HG02642 (cell line): Measurements from ENCODE around the gene IRAK3.
"Not testable (repeated sequence)": the region's sequence is repeated elsewhere in the genome, so short reads cannot be mapped to it uniquely, and the experiment has no call there.

ENCODE experiments used
- ATAC-seq: cut with Tn5 transposase; IDR thresholded peaks from one replicate; pipeline ENCODE4 v1.9.1; 2021; ENCODE audit warnings: mild to moderate bottlenecking; ENCODE audit not compliant: unreplicated experiment, poor library complexity

IRAK3 gene

DNA sequence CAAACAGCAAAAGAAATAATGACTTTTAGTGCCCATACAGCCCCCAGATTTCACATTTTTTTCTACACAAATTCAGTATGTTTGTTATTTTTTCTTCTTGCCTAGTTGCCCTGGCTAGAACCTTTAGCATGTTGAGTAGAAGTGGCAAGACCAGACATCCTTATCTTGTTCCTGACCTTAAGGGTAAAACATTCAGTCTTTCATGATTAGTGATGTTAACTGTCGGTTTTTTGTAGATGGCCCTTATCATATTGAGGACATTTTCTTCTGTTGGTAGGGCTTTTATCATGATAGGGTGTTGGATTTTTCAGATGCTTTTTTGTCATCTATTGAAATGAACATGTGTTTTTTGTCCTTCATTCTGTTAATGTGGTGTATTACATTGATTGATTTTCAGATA lies 17.1 kb downstream of the IRAK3 start:
- no peak for ATAC-seq

- no peak for ATAC-seq
These were observed 21.8 kb downstream of the IRAK3 start for GRCh38 chr12:66210840-66211239.

- not testable (repeated sequence) for ATAC-seq
These were observed 22.6 kb downstream of the IRAK3 start for GRCh38 chr12:66211573-66211972.

GRCh38 chr12:66213011-66213410 lies 24.0 kb downstream of the IRAK3 start:
- not testable (repeated sequence) for ATAC-seq

GRCh38 chr12:66217342-66217917 lies 28.4 kb downstream of the IRAK3 start:
- ATAC-seq, result no peak

DNA sequence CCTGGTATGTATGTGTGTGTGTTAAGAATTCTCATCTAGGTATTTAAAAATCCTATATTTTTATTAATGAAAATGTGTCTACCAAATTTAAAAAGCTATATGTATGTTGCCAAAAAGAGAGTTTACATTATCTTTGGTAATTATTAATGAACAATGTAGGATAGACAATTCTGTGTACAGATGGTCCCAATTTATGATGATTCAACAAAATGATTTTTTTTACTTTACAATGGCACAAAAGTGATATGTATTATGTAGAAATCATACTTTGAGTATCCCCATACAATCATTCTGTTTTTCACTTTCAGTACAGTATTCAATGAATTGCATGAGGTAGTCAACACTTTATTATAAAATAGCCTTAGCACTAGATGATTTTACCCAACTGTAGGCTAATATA lies 39.4 kb downstream of the IRAK3 start:
- no peak for ATAC-seq

DNA sequence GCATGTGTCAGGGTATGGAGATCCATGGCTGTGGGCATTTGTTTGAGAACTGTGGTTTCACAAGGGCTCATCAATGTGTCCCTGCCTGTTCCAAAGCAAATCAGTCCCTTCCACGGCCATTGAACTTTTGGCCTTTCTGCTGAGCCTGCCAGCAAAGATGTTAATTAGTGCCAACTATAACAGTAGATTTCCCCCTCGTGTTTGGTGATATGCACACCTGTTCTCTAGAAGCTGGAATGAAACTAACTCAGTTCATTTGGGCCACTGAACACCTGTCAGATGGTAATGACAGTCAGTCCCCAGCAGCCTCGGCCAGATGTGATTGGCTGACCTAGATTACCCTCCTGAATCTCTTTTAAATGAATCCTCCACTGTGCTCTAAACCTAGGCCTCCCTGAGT lies 43.2 kb downstream of the IRAK3 start:
- ATAC-seq, result peak; percentile 51

GRCh38 chr12:66234037-66234693 lies 45.2 kb downstream of the IRAK3 start:
- ATAC-seq, result peak; percentile 85

- peak; percentile 56 for ATAC-seq
These were observed 46.0 kb downstream of the IRAK3 start for GRCh38 chr12:66234773-66235625.

GRCh38 chr12:66235626-66236281 lies 46.7 kb downstream of the IRAK3 start:
- no peak for ATAC-seq

DNA sequence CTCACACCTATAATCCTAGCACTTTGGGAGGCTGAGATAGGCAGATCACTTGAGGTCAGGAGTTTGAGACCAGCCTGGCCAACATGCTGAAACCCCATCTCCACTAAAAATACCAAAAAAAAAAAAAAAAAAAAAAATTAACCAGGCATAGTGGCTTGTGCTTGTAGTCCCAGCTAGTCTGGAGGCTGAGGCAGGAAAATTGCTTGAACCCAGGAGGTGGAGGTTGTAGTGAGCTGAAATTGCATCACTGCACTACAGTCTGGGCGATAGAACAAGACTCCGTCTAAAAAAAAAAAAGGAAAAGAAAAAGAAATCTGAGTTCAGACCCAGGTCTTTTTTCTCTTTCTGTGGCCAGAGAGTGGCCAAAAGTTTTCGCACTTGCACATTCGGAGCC lies 47.3 kb downstream of the IRAK3 start:
- not testable (repeated sequence) for ATAC-seq

- no peak for ATAC-seq
These were observed 48.0 kb downstream of the IRAK3 start for GRCh38 chr12:66236969-66237368.

- ATAC-seq, result no peak
These were observed 48.6 kb downstream of the IRAK3 start for GRCh38 chr12:66237505-66238175.

DNA sequence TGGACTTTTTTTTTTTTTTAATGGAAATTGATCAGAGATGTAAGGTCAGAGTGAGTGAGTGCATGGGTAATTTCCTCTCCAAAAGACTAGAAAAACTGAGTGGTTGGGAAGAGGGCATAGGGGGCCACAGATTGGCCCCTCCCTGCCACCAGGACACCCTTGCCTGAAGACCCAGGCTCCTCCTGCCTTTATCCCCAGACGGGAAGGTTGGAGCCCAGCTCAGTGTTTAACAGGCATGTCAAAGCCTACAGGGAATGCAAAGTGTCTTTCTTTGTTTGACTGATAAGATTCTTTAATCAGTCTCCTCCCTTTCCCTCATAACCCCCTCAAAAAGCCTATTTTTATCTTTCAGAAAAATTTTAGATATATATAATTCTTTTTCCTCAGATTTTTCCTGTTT lies 50.3 kb downstream of the IRAK3 start:
- no peak for ATAC-seq

- no peak for ATAC-seq
These were observed 51.2 kb downstream of the IRAK3 start for GRCh38 chr12:66240096-66240820.

DNA sequence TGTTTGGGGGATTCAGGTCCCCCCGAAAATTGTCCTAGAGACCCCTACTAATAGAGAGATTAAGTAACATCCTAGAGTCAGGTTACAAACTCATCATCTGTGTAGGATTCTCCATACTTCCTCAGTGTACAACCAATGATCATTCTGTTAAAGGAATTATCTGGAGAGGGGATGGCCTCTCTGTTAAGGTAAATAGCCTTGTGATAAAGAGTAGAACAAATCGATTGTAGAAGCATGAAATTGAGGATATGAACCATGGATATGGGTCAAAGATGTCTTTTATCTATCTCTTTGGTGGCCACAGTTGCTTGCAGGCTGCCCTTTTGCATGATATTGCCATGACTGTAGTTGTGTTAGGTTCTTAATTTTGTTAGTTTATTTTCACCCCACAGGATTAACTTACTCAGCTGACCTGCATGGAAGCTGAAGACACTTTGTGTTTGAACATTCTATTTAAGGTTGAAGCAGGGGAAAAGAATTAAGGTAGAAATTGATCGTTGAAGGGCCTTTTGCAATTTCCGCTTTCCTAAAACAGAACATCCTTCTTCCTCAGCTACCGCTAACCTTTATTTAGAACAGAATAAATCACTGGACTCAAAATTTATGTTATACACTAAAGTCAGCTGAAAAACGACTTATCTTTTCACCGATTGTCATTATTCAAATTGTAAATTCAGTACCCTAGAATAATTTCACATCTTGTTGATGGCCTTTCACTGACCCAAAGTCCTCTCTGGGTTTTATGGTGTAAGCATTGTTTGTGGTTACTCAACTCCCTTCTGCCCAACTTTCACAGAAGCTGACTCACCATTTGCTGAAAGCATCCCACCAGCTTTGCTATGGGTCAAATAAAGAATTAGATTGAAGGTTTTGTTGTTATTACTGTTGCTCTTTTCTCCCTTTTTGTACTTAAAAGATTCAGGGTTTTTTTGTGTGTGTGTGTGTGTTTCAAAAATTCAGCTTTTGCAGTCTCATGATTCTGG lies 52.3 kb downstream of the IRAK3 start:
- ATAC-seq, result no peak

GRCh38 chr12:66242311-66242710 lies 53.3 kb downstream of the IRAK3 start:
- ATAC-seq, result no peak

GRCh38 chr12:66243911-66244310 lies 54.9 kb downstream of the IRAK3 start:
- no peak for ATAC-seq

DNA sequence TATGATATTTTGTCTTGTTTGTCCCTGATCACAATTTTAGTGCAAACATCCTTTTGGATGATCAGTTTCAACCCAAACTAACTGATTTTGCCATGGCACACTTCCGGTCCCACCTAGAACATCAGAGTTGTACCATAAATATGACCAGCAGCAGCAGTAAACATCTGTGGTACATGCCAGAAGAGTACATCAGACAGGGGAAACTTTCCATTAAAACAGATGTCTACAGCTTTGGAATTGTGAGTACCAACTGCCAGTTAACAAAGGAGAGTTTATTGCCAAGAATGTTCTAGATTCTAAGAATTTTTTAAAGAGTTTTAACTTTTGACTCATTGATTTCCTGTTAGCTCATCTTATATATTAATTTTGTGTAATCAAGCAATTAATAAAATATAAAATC lies 55.4 kb downstream of the IRAK3 start:
- no peak for ATAC-seq
